HFFc6 (cell line): ENCODE results near the gene SELENOF. TPM values are rescaled to one million over a fixed set of nuclear protein-coding genes. Genes with fewer than 3 reads are reported as not detected.
"Not testable (repeated sequence)": the region's sequence is repeated elsewhere in the genome, so short reads cannot be mapped to it uniquely, and the experiment has no call there.

ENCODE experiments used
- DNase-seq: peaks from one replicate; pipeline ENCODE4 v3.0.0-alpha.2; 2018
- H3K27ac Mint-ChIP-seq: 2 replicates; pipeline ENCODE4 v1.8.0; 2020; ENCODE audit warnings: mild to moderate bottlenecking, mixed read lengths
- H3K27me3 Mint-ChIP-seq: 2 replicates; pipeline ENCODE4 v1.8.0; 2021; ENCODE audit warnings: mild to moderate bottlenecking, moderate library complexity, mixed read lengths; ENCODE audit not compliant: insufficient read depth
- H3K36me3 Mint-ChIP-seq: 2 replicates; pipeline ENCODE4 v1.8.0; 2021; ENCODE audit warnings: low read depth, mixed read lengths
- H3K4me1 Mint-ChIP-seq: 2 replicates; pipeline ENCODE4 v1.8.0; 2020; ENCODE audit warnings: low read depth, mixed read lengths
- H3K4me3 Mint-ChIP-seq: 2 replicates; pipeline ENCODE4 v1.8.0; 2020; ENCODE audit warnings: mild to moderate bottlenecking, moderate library complexity, mixed read lengths
- H3K9me3 Mint-ChIP-seq: 2 replicates; pipeline ENCODE4 v1.8.0; 2020; ENCODE audit warnings: mild to moderate bottlenecking, mixed read lengths
- CTCF ChIP-seq: fragments of 200-600 bp; sonication (generic); IDR thresholded peaks from 2 replicates; pipeline ENCODE4 v1.5.0; 2021; ENCODE audit warnings: antibody characterized with exemption, mild to moderate bottlenecking
- total RNA-seq, 6 experiments: library from RNA; stranded (reverse); fragmentation: NEBNext Ultra II Directional; extraction: Animal tissue kit (Norgen Biotek cat#: 25700); gene quantifications; 2 replicates in 1 of 6; 3 replicates in 5 of 6; pipeline ENCODE4 v1.2.3, GENCODE V29; 2021

The SELENOF gene
- total RNA-seq, 6 experiments from 2014 or later, result 251 to 322 (median 278) TPM

- Mint-ChIP-seq H3K4me1 (peaks cover 43% of the 10 kb centered on the region), H3K27ac (peak overlapping the region; percentile 20; the same call in 1 of the 2 replicates), H3K9me3 (no peaks in the 10 kb centered on the region), H3K4me3 (no peak overlapping the region), H3K36me3 (peaks cover 5% of the 10 kb centered on the region; the same call in 1 of the 2 replicates), H3K27me3 (peaks cover 2% of the 10 kb centered on the region; the same call in 1 of the 2 replicates)
- TF ChIP-seq CTCF, result no peak
- DNase-seq, result no peak
Observed at GRCh38 chr1:86868477-86868876, 45.4 kb downstream of the SELENOF start.

GRCh38 chr1:86867278-86867677, 46.6 kb downstream of the SELENOF start:
- H3K27me3 Mint-ChIP-seq, H3K4me3 Mint-ChIP-seq, DNase-seq, H3K36me3 Mint-ChIP-seq, H3K9me3 Mint-ChIP-seq: not testable (repeated sequence)
- Mint-ChIP-seq H3K4me1 (peaks cover 42% of the 10 kb centered on the region), H3K27ac (peak overlapping the region; percentile 69)

GRCh38 chr1:86866665-86867064, 47.3 kb downstream of the SELENOF start:
- TF ChIP-seq CTCF, result no peak
- Mint-ChIP-seq H3K4me1 (peaks cover 36% of the 10 kb centered on the region), H3K9me3 (no peaks in the 10 kb centered on the region), H3K27me3 (peaks cover 2% of the 10 kb centered on the region; the same call in 1 of the 2 replicates), H3K36me3 (peaks cover 5% of the 10 kb centered on the region; the same call in 1 of the 2 replicates), H3K4me3 (no peak overlapping the region), H3K27ac (peak overlapping the region; percentile 38; the same call in 1 of the 2 replicates)
- DNase-seq, result peak; percentile 45

GRCh38 chr1:86865973-86866637, 47.8 kb downstream of the SELENOF start:
- H3K4me1 Mint-ChIP-seq, result peaks cover 30% of the 10 kb centered on the region
- H3K36me3 Mint-ChIP-seq, result peaks cover 10% of the 10 kb centered on the region; the same call in 1 of the 2 replicates
- H3K4me3 Mint-ChIP-seq, result no peak overlapping the region
- TF ChIP-seq CTCF, result no peak
- H3K27ac Mint-ChIP-seq, result peak overlapping the region; percentile 38
- H3K9me3 Mint-ChIP-seq, result no peaks in the 10 kb centered on the region
- H3K27me3 Mint-ChIP-seq, result peaks cover 2% of the 10 kb centered on the region; the same call in 1 of the 2 replicates
- DNase-seq, result no peak

GRCh38 chr1:86862920-86863319, 51.0 kb downstream of the SELENOF start:
- Mint-ChIP-seq H3K4me3 (no peak overlapping the region), H3K9me3 (no peaks in the 10 kb centered on the region), H3K4me1 (peaks cover 14% of the 10 kb centered on the region), H3K27ac (no peak overlapping the region), H3K27me3 (peaks cover 2% of the 10 kb centered on the region; the same call in 1 of the 2 replicates), H3K36me3 (peaks cover 10% of the 10 kb centered on the region; the same call in 1 of the 2 replicates)
- DNase-seq, result no peak
- no peak for TF ChIP-seq CTCF

- H3K27me3 Mint-ChIP-seq, result no peaks in the 10 kb centered on the region
- H3K27ac Mint-ChIP-seq, result no peak overlapping the region
- H3K36me3 Mint-ChIP-seq, result peaks cover 12% of the 10 kb centered on the region; the same call in 1 of the 2 replicates
- H3K4me1 Mint-ChIP-seq, result peaks cover 5% of the 10 kb centered on the region
- DNase-seq, result no peak
- no peak for TF ChIP-seq CTCF
- H3K4me3 Mint-ChIP-seq, result no peak overlapping the region
- H3K9me3 Mint-ChIP-seq, result no peaks in the 10 kb centered on the region
Observed at GRCh38 chr1:86861424-86861823, 52.5 kb downstream of the SELENOF start.
